Measurements from ENCODE around the gene MLH1.

DNA sequence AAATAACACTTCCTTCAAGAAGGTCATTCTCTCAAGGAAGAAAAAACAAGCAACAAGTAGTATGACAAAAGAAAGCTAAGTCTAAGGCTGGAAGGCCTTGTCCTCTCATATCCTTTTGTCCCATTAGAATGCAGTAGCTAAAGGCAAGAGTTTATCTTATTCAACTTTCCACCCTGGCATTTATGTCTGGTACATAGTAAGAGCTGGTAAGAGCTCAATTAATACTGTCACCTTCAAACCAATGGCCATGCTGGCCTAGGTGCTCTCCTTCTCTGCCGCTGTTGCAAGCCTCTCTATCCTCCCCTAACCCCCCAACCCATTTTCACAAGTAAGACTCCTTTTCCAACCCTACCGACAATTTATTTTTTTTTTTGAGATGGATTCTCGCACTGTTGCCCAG lies 99.2 kb downstream of the MLH1 start:
- TF ChIP-seq, protein P1, sequence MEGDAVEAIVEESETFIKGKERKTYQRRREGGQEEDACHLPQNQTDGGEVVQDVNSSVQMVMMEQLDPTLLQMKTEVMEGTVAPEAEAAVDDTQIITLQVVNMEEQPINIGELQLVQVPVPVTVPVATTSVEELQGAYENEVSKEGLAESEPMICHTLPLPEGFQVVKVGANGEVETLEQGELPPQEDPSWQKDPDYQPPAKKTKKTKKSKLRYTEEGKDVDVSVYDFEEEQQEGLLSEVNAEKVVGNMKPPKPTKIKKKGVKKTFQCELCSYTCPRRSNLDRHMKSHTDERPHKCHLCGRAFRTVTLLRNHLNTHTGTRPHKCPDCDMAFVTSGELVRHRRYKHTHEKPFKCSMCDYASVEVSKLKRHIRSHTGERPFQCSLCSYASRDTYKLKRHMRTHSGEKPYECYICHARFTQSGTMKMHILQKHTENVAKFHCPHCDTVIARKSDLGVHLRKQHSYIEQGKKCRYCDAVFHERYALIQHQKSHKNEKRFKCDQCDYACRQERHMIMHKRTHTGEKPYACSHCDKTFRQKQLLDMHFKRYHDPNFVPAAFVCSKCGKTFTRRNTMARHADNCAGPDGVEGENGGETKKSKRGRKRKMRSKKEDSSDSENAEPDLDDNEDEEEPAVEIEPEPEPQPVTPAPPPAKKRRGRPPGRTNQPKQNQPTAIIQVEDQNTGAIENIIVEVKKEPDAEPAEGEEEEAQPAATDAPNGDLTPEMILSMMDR (IDR thresholded peaks at IDR 0.05) = no peak
- no peak for TF ChIP-seq POLR2A (IDR thresholded peaks at IDR 0.05)

Measured in tibial nerve (tissue), 3 donors.